ENCODE results near the gene SUSD4.

GRCh38 chr1:223349241-223349640 is 14.7 kb downstream of the SUSD4 start:
- no peak for TF ChIP-seq NFIC (IDR thresholded peaks at IDR 0.05)
- TF ChIP-seq CEBPB (IDR thresholded peaks at IDR 0.05) = no peak
- no peak for TF ChIP-seq RAD21 (IDR thresholded peaks at IDR 0.05; ENCODE audit: low read depth)
- TF ChIP-seq, protein P1, sequence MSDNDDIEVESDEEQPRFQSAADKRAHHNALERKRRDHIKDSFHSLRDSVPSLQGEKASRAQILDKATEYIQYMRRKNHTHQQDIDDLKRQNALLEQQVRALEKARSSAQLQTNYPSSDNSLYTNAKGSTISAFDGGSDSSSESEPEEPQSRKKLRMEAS (IDR thresholded peaks at IDR 0.05) = no peak
- TF ChIP-seq EGR1 (IDR thresholded peaks at IDR 0.05) = no peak
- TF ChIP-seq USF1 (IDR thresholded peaks at IDR 0.05) = no peak
- no peak for TF ChIP-seq REST (IDR thresholded peaks at IDR 0.05; ENCODE audit: low read depth)
- TF ChIP-seq EP300 (IDR thresholded peaks at IDR 0.05; ENCODE audit: borderline replicate concordance) = no peak

Measured in Ishikawa (cell line).